NCI-H1436 (cell line): ENCODE results near the gene PPP2R2D.
"Not testable (repeated sequence)": the region's sequence is repeated elsewhere in the genome, so short reads cannot be mapped to it uniquely, and the experiment has no call there.

Experiments used
- DNase-seq: peaks from one replicate; lab custom pipeline; 2025; lab: John Stamatoyannopoulos, UW

PPP2R2D gene

DNA sequence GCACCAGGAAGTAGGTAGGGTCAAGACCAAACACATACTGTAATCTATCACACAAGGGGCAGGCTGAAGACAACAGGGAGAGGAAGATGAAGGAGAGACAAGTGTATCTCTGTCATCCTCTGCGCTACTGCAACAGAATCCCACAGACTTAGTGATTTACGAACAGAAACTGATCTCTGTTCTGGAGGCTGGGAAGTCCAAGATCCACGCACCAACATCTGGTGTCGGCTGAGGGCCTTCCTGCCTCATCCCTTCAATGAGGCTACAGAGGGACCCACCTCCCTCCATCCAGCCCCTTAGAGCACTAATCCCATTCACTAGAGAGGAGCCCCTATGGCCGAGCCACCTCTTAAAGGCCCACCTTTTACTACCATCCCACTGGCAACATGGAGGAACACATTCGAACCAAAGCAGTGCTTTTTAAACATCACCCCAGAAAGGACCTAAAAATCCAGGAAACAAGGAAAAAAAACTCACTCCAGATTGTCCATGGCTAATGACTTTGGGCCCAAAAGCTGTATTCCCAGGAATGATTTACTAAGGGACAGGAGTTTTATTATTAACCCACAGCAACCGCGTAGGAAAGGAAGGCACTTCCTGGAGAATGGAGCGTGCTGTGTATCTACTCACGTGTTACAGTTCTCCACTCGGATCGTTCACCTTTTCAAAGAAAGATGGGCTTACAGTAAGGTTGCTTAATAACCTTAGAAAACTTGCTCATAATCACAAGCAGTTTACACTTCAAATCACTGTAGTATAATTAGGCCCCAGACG is 76.7 kb downstream of the PPP2R2D start:
- no peak for DNase-seq

DNA sequence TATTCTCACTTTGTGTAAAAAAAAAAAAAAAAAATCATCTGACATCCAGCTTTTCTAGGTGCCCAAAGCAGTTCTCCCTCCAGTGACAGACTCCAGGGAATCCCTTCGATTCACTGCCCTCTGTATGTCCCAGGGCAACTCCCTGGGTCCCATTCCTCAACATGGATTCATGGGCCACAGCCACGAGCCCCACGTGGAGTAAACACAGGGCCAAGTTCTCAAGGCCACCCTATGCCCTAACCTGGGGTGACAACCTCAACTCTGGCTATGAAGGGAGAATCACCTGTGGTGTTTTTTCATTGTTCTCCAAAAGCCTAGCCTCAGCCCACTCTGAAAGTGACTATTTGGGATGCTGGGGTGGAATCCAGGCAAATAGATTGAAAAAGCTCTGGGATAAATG is 77.6 kb downstream of the PPP2R2D start:
- no peak for DNase-seq

DNA sequence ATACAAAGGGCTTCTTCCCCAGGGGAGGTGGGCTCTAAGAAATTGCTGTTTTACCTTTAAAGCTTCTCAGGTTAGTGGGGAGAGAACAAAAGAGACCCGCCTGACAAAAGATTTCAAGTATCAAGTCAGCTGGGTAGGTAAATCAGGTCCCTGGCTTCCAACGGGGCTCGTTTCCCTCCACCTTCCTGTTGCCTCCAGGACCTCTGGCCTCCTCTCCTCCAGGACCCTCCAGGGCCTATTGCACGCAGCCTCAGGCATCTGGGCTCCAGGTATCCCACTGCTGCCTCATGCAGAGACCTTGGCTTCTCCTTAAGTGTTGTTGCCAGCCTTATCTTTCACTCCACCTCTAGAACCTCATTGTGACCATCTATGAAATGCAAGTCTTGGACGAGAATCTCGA is 78.0 kb downstream of the PPP2R2D start:
- no peak for DNase-seq

DNA sequence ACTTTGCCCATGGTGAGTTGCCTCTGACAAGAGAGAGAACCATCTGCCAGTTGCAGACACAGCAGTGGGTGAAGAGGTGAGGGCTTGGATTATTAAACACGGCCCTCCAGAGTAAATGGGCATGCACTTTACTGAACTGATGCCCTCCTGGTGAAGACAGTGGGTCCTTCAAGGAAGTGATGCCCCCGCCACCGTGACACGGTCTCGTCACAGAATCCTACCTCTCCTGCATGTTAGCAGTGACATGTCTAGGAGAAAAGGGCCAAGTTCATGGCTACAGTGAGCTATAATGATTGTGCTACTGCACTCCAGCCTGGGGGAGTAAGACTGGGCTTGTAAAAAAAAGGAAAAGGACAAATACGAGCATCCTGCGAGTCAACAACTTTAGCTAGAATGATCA is 78.5 kb downstream of the PPP2R2D start:
- no peak for DNase-seq

DNA sequence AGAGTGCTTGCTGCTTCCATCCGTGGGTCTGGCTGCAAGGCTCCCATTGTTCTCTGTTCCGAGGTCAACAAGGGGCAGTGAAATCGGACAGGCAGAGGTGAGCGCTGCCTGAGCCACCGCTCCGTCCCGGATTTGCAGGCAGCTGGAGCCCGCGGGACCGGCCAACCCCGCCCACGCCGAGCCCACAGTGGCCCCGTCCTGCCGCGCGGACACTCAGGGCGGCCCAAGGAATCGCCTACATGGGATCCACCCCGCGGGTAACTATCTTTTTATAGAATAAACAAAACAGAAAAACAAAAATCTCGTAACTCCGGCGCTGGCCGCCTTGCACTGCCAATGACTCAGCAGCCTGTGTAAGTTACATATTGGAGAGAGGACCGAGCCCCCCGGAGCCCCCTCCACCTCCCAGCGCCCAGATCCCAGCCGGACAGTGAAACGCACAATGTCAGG is 79.0 kb downstream of the PPP2R2D start:
- no peak for DNase-seq

DNA sequence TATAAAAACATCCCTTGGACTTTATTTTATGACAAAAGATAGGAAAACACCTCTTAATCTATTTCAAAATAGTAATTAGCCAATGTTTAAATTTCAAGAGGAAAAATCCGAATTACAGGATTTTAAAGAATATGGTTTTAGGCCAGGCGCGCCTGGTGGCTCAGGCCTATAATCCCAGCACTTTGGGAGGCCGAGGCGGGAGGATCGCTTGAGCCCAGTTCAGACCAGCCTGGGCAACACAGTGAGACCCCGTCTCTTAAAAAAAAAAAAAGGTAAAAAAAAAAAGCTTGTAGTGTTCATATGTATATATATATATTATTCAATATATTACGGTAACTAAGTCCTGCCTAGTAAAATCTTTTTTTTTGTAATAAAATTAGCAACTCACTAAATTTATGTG is 79.5 kb downstream of the PPP2R2D start:
- DNase-seq: no peak

DNA sequence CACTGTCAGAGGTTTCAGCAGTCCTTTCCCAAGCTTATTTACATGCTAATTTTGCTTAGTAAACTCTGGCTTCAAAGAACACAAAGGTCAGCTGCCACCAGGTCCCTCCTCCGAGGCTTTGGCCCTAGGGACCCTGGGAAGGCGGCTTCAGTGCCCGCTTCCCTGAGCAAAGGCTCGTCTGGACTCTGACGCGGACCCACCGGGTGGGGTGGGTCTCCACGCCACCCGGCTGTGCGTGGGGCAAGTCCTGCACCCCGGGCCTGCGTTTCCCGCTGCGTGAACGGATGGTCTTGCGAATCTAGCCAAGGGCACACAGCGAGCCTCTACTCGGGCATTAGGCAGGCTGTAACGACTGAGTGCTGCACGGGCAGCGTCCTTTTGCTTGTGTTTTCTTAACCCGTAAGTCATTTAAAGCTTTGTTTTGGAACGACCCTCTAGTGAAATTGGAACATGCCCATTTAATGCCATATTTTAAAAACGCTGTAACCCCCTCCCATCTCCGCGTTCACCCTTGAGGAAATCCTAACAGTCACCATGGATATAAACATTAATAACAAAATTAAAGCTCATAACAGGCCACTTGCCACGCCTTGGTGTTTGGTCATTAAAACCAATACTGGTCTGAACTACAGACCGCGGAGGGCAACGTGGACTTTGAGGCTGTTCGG is 80.1 kb downstream of the PPP2R2D start:
- no peak for DNase-seq

DNA sequence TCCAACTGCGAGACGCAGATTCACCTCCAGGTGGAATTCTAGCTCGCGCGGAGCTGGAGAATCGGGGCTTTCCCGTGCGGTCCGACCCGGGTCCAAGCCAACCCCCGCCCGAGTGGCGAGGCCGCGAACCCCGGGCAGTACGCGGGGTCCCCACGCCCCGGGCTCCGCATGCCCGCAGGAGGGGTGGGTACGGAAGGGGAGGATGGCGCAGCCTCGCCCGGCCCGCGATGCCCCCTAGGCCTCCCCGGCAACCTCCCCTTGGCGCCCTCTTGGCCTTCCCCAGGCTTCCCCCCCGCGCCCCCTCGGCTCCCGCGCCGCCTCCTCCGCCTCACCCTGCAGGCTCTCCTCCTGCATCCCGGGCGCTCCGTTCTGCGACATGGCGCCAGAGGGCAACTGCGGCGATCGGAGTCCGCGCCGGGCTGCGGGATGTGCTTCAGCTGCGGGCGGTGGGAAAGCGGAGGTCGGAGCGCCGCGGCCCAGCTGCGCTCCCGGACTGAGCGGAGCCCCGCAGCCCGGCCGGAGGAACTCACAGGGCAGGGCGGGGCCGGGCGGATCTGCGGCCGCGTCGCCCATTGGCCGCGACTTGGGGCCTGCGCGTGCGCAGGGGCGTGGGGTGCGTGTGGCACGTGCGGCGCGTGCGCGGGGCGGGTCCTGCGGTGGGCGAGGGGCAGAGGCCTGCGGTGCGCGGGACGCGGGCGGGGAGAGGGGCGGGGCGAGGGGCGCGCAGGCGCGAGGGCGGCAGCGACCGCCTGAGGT is 80.8 kb downstream of the PPP2R2D start, which contains the start of gene BNIP3:
BNIP3 (minus strand) TSS at position 495 of the 756 bp plus-strand sequence; CDS start at position 378, 117 bp downstream.
- DNase-seq: peak; percentile 97

DNA sequence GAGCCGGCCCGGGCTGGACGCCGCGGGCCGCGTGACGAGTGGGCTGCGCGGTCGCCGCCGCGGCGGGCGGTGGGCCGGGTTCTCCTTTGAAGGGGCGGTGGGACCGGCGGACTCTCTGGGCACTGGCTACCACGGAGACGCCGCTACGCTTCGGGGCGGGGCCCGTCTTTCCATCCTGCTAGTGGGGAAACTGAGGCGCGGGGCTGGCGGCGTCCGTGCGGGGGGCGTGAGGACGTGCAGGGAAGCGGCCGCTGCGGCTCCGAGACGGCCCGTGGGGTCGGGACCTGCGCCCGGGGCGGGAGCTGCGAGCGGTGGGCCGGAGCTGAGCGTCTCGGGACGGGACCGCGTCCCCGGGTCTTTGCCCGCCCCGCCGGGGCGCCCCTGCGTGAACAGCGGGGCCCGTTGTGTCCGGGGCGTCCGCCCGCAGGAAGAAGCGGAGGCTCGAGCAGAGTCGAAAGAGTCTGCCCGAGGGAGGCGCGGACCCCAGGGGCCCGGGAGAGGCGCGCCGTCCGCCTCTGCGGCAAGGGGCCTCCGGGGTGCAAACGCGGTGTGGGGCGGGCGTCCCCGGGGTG is 81.5 kb downstream of the PPP2R2D start:
- DNase-seq: no peak

DNA sequence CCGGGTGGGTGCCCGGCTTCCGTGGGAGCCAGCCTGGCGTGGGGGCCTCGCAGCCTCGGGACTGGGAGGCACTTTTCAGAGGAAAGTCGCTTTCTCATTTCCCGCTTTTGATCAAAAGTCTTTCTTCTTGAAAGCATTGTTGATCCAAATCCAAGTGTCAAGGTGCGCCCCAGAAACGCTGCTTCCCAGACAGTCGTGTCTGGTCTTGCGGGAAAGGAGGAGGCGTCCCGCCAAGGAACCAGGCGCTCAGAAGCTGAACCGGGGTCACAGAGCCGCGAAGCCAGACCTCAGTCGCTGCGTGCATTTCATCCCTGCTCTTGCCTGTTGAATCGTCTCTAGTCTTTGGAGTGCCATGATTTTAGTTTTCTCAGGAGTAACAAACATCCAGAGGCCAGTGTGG is 82.0 kb downstream of the PPP2R2D start:
- no peak for DNase-seq

DNA sequence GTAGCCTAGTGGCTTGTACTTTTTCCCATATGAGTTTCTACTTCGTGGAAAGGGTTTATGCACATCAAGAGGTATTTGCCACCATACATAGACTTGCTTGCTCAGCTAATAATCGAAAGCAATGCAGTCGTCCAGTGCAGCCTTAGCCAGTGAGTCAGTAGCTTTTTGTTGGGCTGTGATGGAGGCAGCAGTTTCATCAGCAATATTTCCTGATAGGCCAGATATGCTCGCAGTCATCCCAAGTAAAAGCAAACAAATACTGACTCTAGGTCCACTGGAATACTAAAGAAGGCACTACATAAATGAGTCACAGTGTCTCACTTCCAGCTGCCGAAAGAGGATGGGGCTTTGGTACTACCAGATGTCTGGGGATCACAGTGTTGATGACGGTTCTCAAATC is 83.0 kb downstream of the PPP2R2D start:
- no peak for DNase-seq

DNA sequence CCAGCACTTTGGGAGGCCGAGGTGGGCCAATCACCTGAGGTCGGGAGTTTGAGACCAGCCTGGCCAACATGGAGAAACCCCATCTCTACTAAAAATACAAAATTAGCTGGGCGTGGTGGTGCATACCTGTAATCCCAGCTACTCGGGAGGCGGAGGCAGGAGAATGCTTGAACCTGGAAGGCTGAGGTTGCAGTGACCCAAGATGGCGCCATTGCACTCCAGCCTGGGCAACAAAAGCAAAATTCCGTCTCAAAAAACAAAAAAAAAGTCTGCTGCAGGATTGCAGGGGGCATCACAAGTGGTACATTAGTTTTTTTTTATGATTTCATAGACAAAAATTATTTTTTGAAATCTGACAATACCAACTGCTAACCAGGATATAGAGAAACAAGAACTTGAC is 86.0 kb downstream of the PPP2R2D start:
- not testable (repeated sequence) for DNase-seq

DNA sequence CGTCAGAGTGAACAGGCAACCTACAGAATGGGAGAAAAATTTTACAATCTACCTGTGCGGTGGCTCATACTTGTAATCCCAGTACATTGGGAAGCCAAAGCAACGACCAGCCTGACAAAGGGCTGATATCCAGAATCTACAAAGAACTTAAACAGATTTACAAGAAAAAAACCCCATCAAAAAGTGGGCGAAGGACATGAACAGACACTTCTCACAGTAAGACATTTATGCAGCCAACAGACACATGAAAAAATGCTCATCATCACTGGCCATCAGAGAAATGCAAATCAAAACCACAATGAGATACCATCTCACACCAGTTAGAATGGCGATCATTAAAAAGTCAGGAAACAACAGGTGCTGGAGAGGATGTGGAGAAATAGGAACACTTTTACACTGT is 86.5 kb downstream of the PPP2R2D start:
- DNase-seq: not testable (repeated sequence)

DNA sequence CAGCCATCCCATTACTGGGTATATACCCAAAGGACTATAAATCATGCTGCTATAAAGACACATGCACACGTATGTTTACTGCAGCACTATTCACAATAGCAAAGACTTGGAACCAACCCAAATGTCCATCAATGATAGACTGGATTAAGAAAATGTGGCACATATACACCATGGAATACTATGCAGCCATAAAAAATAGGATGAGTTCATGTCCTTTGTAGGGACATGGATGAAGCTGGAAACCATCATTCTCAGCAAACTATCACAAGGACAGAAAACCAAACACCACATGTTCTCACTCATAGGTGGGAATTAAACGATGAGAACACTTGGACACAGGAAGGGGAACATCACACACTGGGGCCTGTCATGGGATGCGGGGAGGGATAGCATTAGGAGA is 87.0 kb downstream of the PPP2R2D start:
- not testable (repeated sequence) for DNase-seq

DNA sequence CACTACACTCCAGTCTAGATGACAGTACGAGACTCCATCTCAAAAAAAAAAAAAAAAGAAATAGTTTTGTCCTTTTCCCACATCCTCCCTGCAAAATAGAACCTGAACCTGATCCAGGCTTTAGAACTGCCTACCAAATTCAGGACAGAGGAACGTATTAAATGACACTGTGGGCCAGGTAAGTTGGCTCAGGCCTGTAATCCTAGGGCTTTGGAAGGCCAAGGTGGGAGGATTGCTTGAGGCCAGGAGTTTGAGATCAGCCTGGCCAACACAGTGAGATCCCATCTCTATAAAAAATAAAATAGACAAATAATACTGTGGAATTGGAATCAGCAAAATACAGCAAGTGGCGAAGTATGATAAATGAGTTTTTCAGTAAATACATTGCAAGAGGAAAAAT is 90.9 kb downstream of the PPP2R2D start:
- no peak for DNase-seq

DNA sequence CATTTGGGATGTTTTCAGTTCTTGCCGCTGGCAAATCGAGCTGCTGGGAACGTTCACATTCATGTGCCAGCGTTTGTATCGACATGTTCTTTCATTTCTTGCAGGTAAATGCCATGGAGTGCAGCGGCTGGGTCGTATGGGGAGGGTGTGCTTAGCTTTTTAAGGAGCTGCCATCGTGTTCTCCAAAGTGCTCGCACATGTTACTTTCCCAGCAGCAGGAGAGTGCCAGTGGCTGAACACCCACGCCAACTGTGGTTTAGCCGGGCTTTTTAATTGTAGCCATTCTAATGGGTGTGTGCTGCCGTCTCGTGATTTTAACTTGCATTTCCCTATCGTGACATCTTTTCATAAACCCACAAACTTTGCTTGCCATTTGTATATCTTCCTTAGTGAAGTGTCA is 92.5 kb downstream of the PPP2R2D start:
- no peak for DNase-seq

DNA sequence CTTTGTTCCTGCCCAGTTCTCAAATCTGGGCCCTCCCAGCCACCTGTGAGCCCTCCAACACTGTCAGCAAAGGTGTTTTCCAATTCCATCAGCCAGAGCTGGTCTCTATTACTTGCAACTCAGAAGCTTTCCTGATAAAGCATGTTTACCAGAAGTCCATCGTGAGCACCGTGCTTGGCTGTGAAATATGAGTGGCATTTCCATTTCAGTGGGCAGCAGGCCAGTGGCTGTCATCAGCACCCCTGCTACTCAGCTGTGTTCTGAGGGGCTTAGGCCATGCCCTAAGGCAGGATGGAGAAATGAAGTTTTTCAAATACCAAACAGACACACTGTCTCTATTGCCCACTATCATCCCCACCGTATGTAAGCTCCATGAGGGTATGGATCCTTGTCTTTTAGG is 93.6 kb downstream of the PPP2R2D start:
- no peak for DNase-seq

DNA sequence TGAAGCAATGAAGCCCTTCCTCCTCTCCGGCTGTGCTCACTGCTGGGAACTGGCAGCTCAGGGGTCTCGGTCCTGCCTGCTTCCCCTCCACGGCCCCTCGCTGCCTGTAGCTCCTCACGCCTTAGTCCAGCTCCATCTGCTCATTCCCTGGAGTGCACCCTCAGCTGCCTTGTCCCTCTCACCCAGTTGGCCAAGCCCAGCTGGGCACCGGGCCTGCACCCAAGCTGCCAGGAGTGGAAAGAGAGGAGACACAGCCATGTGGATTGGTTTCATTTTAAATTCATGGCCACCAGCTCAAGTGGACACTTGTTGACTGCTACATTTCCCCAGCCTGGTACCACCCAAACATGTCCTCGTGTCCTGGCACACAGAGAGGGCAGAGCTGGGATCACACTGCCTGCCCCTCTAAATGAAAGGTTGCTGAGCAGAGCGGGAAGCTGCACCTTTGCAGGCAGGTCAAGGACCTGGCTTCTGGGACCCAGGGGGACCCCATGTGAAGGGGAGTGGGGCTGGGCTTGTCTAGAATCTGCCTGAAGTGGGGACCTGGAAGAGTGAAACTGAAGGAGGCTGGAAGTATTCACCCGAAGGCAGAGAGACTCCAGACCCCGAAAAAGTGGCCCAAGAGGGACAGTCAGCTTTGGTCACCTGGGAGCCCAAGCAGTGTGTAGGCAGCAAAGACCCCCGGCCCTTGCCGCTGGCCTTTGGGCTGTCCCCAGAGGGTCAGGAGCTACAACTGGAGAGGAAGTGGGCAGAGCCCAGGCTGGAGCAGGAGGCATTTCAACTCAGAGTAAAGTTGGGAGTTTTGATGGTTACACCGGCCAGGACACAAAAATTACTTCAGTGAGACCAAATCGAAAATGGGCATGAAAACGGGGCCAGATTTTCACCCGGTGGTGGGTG is 95.9 kb downstream of the PPP2R2D start:
- no peak for DNase-seq

DNA sequence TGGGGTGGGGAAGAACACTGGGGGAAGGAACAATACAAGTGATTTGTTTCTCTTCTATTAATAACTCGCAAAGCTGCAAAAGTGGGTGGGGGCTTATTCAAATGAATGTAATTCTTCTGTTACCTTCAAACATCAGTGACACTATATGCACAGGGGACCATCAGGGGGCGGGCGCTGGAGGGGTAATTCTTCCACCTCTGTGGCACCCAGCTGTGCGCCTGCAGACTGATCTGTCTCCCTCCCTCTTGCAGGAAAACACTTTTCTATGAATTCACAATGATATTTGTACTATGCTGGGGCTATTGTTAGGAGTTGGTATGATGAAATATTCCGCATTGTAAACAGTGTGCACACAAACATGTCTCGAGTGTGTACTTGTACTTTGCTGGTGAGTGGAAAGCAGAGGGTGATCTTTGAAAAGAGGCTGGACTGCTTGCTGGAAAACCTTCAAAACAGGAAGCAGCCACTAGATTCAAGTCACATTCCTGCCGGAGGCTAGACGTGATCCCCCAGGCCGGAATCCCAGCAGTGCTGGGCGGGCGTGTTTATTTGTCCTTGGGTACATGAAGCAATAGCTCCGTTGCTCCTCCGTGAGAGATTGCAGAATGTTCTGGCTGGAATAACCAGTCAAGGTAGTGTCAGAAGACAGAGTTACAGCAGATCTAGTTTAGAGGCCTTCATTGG is 96.7 kb downstream of the PPP2R2D start:
- no peak for DNase-seq

DNA sequence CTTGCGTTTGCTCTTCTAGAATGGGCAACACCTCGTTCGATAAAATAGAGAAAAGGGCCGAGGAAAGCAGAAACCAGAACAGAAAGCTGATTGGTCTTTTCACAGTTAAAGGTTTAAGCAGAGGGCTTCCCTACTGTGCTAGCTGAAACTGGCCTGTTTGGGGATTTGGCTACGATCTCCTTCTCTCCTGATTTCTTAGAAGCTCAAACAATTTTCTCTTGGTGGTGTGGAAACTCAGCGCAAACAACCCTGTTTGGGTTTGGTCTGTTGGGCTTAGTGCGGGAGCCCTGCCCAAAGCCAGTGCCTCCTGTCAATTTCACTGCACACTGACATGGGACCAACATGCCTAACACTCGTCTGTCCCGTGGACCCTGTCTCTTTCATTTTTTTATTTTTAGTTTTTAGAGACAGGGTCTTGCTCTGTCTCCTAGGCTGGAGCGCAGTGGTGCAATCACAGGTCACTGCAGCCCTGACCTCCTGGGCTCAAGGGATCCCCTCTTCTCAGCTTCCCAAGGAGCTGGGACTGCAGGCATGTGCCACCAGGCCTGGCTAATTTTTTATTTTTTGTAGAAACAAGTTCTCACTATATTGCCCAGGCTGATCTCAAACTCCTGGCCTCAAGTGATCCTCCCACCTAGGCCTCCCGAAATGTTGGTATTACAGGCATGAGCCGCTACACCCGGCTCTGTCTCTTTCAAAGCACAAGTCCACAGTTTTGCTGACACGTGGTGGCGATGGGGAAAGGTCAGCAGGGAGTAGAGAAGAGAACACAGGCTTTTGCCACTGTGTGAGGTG is 97.4 kb downstream of the PPP2R2D start:
- no peak for DNase-seq
